ENCODE measurements around the gene NGEF.

The NGEF gene

DNA sequence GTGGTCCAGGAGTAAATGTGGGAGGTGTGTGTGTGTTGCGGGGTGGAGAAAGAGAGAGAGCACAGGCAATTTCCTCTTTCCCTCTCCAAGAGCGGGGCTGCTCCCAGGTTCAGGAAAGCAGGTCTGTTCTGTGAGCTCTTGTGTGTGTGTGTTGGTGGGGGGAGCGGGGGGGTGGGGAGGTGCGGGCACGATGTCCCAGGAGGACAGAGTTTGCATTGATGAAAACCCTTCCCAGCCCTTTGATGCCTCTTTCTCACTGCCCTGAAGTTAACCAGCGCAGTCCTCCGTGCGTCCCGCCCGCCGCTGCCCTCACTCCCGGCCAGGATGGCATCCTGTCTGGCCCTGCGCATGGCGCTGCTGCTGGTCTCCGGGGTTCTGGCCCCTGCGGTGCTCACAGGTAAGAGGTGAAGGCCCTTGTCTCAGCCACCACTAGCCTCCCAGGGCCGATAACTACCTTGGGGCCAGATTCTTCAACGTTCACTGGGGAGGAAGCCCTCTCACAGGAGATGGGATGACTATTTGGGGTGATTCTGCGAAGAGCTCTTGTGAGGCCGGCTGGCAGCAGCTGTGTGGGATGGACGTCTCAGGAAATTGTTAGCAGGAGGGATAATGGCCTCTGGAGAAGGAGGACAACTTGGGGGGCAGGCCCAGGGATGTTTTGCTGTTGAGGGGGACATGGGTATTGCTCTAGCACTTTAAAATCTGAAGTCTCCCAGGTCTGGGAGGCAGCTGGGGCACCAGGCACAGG, 142.9 kb downstream of the NGEF start, which contains the start of gene SNORC:
SNORC (plus strand) TSS at position 247 of the 748 bp plus-strand sequence; CDS start at position 325, 78 bp downstream.
- TF ChIP-seq, protein P1, sequence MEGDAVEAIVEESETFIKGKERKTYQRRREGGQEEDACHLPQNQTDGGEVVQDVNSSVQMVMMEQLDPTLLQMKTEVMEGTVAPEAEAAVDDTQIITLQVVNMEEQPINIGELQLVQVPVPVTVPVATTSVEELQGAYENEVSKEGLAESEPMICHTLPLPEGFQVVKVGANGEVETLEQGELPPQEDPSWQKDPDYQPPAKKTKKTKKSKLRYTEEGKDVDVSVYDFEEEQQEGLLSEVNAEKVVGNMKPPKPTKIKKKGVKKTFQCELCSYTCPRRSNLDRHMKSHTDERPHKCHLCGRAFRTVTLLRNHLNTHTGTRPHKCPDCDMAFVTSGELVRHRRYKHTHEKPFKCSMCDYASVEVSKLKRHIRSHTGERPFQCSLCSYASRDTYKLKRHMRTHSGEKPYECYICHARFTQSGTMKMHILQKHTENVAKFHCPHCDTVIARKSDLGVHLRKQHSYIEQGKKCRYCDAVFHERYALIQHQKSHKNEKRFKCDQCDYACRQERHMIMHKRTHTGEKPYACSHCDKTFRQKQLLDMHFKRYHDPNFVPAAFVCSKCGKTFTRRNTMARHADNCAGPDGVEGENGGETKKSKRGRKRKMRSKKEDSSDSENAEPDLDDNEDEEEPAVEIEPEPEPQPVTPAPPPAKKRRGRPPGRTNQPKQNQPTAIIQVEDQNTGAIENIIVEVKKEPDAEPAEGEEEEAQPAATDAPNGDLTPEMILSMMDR (IDR thresholded peaks at IDR 0.05; ENCODE audit: low read depth, low read length, missing control alignments), result no peak
- in situ Hi-C loops (cut with HindIII; ENCODE audit: low sequenced_read_pairs), result loop anchor here (5.0 to 25.0 kb wide), 2 partner anchors 83 to 367 kb away; no protein-coding TSS in a partner anchor
- no peak within 1 kb of the TSS for H3K4me3 ChIP-seq (ENCODE audit: low read depth, low read length)
- DNase-seq (ENCODE audit: low read depth), result no peak

DNA sequence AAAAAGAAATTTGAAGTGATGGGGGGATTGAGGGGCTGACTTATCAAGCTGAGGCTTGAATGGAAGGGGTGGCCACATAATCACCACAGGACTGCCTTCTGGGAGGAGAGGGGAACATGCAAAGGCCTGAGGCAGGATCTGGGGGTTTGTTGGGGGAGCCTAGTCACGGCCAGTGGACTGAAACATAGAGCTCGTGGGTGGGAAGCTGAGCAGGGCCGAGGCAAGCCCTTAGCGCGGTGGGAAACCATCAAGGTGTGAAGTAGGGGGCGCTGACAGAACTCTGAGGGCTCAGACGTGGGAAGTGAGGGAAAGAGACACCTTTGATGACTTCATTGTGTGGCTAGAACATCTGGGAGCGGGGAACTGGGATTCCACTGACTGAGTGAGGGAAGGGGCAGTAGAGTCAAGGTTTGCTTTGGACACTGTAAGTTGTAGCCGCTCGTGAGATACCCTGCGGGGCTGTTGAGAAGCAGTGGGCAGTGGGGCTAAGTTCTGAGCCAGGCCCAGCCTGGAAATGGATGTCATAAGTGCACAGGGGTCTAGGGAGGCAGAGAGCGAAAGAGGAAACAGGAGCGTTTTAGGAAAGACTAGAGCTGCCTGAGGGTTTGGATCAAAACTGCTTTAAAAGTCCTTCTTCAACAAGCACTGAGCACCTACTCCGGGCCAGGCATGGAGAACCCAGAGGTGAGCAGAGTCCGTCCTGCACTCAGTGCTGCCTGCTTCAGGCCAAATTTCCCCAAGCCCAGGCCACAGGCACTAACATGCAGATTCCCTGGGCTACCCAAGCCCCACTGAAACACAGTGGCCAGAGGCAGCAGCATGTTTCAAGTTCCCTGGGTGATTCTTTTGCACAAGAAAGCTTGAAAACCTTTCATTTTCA, 143.7 kb downstream of the NGEF start:
- no peak for DNase-seq (ENCODE audit: low read depth)
- in situ Hi-C loops (cut with HindIII; ENCODE audit: low sequenced_read_pairs), result loop anchor here (5.0 to 25.0 kb wide), 2 partner anchors 82 to 368 kb away; no protein-coding TSS in a partner anchor
- TF ChIP-seq, protein P1 (IDR thresholded peaks at IDR 0.05; ENCODE audit: low read depth, low read length, missing control alignments), result no peak
- no peak overlapping the region for H3K4me3 ChIP-seq (ENCODE audit: low read depth, low read length)

DNA sequence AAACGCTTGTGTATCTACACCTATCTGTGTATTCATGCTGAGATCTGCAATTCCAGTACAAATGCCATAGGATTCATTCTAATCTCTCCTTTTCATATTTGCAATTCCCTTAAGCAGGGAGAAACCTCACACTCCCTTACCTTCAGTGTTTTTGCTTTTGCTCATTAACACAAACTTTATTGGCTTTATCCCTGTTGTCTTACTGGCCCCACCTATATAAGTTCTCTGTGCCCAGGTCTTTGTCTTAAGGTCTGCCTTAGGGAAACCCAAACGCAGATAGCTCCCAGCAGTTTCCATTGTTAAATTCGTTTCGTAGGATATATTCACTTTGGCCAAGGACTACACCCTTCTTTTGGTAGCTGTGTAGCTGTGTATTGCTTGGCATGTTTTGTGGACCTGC, 147.0 kb downstream of the NGEF start:
- H3K4me3 ChIP-seq (ENCODE audit: low read depth, low read length), result no peak overlapping the region
- no peak for DNase-seq (ENCODE audit: low read depth)
- TF ChIP-seq, protein P1 (IDR thresholded peaks at IDR 0.05; ENCODE audit: low read depth, low read length, missing control alignments), result no peak
- in situ Hi-C loops (cut with HindIII; ENCODE audit: low sequenced_read_pairs), result loop anchor here (25.0 kb wide), 1 partner anchor 371 kb away; no protein-coding TSS in a partner anchor

DNA sequence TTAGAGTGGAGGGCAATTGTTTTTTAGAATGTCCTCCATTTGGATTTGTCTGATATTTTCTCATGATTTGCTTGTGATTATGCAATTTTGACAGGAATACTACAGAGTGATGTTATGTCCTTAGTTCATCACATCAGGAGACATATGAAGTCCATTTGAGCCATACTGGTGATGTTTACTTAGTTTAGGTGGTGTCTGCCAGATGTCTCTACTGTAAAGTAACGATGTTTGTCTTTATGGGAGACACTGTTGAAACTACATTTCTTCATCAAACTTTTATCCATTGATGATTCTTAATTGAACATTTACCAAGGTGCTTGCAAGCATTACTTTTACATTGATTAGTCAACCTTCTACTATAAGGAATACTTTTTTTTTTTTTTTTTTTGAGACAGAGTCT, 147.9 kb downstream of the NGEF start:
- in situ Hi-C loops (cut with HindIII; ENCODE audit: low sequenced_read_pairs), result loop anchor here (25.0 kb wide), 1 partner anchor 372 kb away; no protein-coding TSS in a partner anchor
- TF ChIP-seq, protein P1 (IDR thresholded peaks at IDR 0.05; ENCODE audit: low read depth, low read length, missing control alignments), result no peak
- DNase-seq (ENCODE audit: low read depth), result no peak

DNA sequence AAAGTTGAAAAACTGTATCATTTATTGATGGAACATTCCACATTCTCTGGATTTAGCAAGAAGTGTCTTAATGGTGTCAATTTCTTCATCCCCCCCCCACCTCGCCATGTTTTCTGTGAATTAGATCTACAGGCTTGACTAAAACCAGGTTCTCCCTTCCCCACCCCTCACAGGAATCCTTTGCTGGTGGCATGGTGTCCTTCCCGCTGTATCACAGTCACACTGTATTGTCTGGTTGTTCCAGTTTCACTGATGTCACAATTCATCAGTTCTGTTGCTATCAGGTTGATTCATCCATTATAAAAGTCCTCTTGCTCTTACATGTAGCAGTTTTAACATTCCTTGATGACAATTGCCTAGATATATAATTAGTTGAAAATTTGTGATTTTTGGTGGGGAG, 149.1 kb downstream of the NGEF start:
- in situ Hi-C loops (cut with HindIII; ENCODE audit: low sequenced_read_pairs), result loop anchor here (25.0 kb wide), 1 partner anchor 373 kb away; no protein-coding TSS in a partner anchor

More for the DNA sequence above, 147.9 kb downstream of the NGEF start:
- no peak overlapping the region for H3K4me3 ChIP-seq (ENCODE audit: low read depth, low read length)

More for the DNA sequence above, 149.1 kb downstream of the NGEF start:
- no peak for DNase-seq (ENCODE audit: low read depth)
- no peak overlapping the region for H3K4me3 ChIP-seq (ENCODE audit: low read depth, low read length)
- TF ChIP-seq, protein P1 (IDR thresholded peaks at IDR 0.05; ENCODE audit: low read depth, low read length, missing control alignments), result no peak
